K562 (cell line): ENCODE data around the gene ERF. TPM values are rescaled to one million over a fixed set of nuclear protein-coding genes. Genes with fewer than 3 reads are reported as not detected.

Experiments used
- CREB3 ChIP-seq: fragments of 450-650 bp; conservative IDR thresholded peaks from 2 replicates; pipeline ENCODE4 v1.6.1; 2016; ENCODE audit warnings: missing genetic modification characterization, low read depth, mild to moderate bottlenecking, missing compliant biosample characterization, moderate library complexity
- DNMT1 ChIP-seq: fragments of 450-650 bp; IDR thresholded peaks from 2 replicates; pipeline ENCODE4 v1.6.1; 2016; ENCODE audit warnings: antibody characterized with exemption, mild to moderate bottlenecking
- HMG20A ChIP-seq: fragments of 450-650 bp; formaldehyde crosslinking; conservative IDR thresholded peaks from 2 replicates; pipeline ENCODE4 v1.4.0; 2020; ENCODE audit warnings: mild to moderate bottlenecking, mixed read lengths
- HOXB6 ChIP-seq: fragments of 250-450 bp; sonication (Bioruptor Pico); IDR thresholded peaks from 2 replicates; pipeline ENCODE4 v1.5.1; 2022; ENCODE audit warnings: mild to moderate bottlenecking, borderline replicate concordance
- MAFF ChIP-seq: IDR thresholded peaks from 2 replicates; pipeline ENCODE4 v1.6.1; 2012; ENCODE audit warnings: low read length, improper control_type of control experiment
- MAFG ChIP-seq: fragments of 450-650 bp; conservative IDR thresholded peaks from 2 replicates; pipeline ENCODE4 v1.6.1; 2016; ENCODE audit warnings: missing genetic modification characterization, missing compliant biosample characterization
- PKNOX1 ChIP-seq: fragments of 450-650 bp; IDR thresholded peaks from 2 replicates; pipeline ENCODE4 v1.6.1; 2016
- RHOXF2B ChIP-seq: fragments of 250-450 bp; sonication (Bioruptor Pico); conservative IDR thresholded peaks from 2 replicates; pipeline ENCODE4 v1.5.1; 2021
- SAFB2 ChIP-seq: fragments of 200-400 bp; formaldehyde crosslinking; IDR thresholded peaks from 2 replicates; pipeline ENCODE4 v1.6.1; 2018; ENCODE audit warnings: borderline replicate concordance, low read length, low read depth, moderate library complexity; ENCODE audit not compliant: severe bottlenecking
- SMARCA5 ChIP-seq: fragments of 450-650 bp; IDR thresholded peaks from 2 replicates; pipeline ENCODE4 v1.6.1; 2016
- SREBF1 ChIP-seq: fragments of 150-350 bp; IDR thresholded peaks from 2 replicates; pipeline ENCODE4 v1.6.1; 2014; ENCODE audit warnings: antibody characterized with exemption, low read depth, low read length, borderline replicate concordance
- ZNF121 ChIP-seq: sonication (generic); formaldehyde crosslinking; conservative IDR thresholded peaks from 2 replicates; pipeline ENCODE4 v1.8.0; 2022; ENCODE audit warnings: missing genetic modification reagents
- ZNF253 ChIP-seq: fragments of 250-450 bp; sonication (Bioruptor Pico); conservative IDR thresholded peaks from 2 replicates; pipeline ENCODE4 v1.6.1; 2021; ENCODE audit warnings: mild to moderate bottlenecking
- ZNF449 ChIP-seq: fragments of 250-450 bp; sonication (Bioruptor Pico); IDR thresholded peaks from 2 replicates; pipeline ENCODE4 v1.8.0; 2022; ENCODE audit warnings: moderate library complexity, mild to moderate bottlenecking, inconsistent platforms
- ZNF518B ChIP-seq: fragments of 250-450 bp; sonication (Bioruptor Pico); IDR thresholded peaks from 2 replicates; pipeline ENCODE4 v1.5.0; 2021; ENCODE audit warnings: mild to moderate bottlenecking, moderate library complexity
- ZNF57 ChIP-seq: fragments of 450-650 bp; formaldehyde crosslinking; IDR thresholded peaks from 2 replicates; pipeline ENCODE4 v1.4.0; 2020; ENCODE audit warnings: mild to moderate bottlenecking, moderate library complexity
- polyA plus RNA-seq, 8 experiments: library from polyadenylated mRNA; depleted of rRNA in 4 of 8; stranded (reverse) in 5 of 8; unstranded in 3 of 8; fragments of >200 nt; fragmentation: Nextera tagmentation in 2 of 8; fragmentation: Illumina TruSeq in 1 of 8; extraction: Ambion mirVana in 2 of 8; extraction: Trizol in 1 of 8; gene quantifications; 2 replicates each; pipeline versions ENCODE4 v1.2.1 to v1.2.3, GENCODE V29; 2011 to 2014; ENCODE audit warnings: inconsistent platforms in 1 of 8, missing spikeins in 1 of 8
- total RNA-seq, 7 experiments: library from RNA; depleted of rRNA in 6 of 7; stranded (reverse); fragments of >200 nt in 6 of 7; fragmentation: Illumina TruSeq in 2 of 7; extraction: Trizol in 2 of 7; gene quantifications; 2 replicates each; pipeline versions ENCODE4 v1.2.1 to v1.2.3, GENCODE V29; 2011 to 2021; ENCODE audit warnings: low replicate concordance in 1 of 7
- TF ChIP-seq, protein P1 (sequence below): sonication (generic); formaldehyde crosslinking; IDR thresholded peaks from 2 replicates; pipeline ENCODE4 v1.8.0; 2022; ENCODE audit warnings: missing genetic modification reagents, mild to moderate bottlenecking, borderline replicate concordance
- TF ChIP-seq, protein P2 (sequence below): fragments of 250-450 bp; sonication (Bioruptor Pico); IDR thresholded peaks from 2 replicates; pipeline ENCODE4 v1.6.1; 2021; ENCODE audit warnings: mild to moderate bottlenecking

ERF gene
- total and polyA plus RNA-seq, 9 of the 15 experiments (the other 6 are each of a cell fraction or from before 2014, with no cell fraction given), result 0.03 to 75.4 (median 27.0) TPM

DNA sequence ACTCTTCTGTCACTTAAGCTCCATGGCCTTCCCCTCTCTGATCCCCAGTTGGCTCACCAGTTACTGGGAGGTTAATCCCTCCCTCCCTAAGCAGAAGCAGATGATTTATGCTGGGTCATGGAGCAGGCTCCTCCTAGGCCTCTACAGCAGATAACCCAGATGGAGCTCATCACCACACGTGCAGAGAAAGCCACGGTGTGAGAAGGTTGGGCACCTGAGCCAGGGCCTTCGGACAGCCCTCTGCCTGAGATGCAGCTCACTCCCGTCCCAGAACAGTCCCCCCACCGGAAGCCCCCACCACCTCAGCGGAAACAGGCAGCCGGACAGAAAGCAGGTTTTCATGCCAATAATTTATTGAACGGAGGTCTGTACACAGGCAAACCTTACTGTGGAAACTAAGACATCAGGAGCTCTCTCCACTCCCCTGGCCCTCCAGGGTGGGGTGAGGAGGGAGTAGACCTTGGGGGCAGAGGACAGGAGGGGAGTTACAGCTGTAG, 25.0 kb downstream of the ERF start (continued):
- TF ChIP-seq ZNF518B (CRISPR knock-in tag), result no peak
- TF ChIP-seq ZNF449 (CRISPR knock-in tag), result no peak
- TF ChIP-seq, protein P1, sequence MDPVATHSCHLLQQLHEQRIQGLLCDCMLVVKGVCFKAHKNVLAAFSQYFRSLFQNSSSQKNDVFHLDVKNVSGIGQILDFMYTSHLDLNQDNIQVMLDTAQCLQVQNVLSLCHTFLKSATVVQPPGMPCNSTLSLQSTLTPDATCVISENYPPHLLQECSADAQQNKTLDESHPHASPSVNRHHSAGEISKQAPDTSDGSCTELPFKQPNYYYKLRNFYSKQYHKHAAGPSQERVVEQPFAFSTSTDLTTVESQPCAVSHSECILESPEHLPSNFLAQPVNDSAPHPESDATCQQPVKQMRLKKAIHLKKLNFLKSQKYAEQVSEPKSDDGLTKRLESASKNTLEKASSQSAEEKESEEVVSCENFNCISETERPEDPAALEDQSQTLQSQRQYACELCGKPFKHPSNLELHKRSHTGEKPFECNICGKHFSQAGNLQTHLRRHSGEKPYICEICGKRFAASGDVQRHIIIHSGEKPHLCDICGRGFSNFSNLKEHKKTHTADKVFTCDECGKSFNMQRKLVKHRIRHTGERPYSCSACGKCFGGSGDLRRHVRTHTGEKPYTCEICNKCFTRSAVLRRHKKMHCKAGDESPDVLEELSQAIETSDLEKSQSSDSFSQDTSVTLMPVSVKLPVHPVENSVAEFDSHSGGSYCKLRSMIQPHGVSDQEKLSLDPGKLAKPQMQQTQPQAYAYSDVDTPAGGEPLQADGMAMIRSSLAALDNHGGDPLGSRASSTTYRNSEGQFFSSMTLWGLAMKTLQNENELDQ (CRISPR knock-in tag), result no peak
- no peak for TF ChIP-seq CREB3
- no peak for TF ChIP-seq DNMT1
- no peak for TF ChIP-seq RHOXF2B (CRISPR knock-in tag)
- TF ChIP-seq, protein P2, sequence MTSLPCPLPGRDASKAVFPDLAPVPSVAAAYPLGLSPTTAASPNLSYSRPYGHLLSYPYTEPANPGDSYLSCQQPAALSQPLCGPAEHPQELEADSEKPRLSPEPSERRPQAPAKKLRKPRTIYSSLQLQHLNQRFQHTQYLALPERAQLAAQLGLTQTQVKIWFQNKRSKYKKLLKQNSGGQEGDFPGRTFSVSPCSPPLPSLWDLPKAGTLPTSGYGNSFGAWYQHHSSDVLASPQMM (CRISPR knock-in tag), result no peak
- TF ChIP-seq SMARCA5, result no peak
- TF ChIP-seq HMG20A, result no peak
- TF ChIP-seq HOXB6 (CRISPR knock-in tag), result no peak
- no peak for TF ChIP-seq ZNF57 (CRISPR knock-in tag)
- TF ChIP-seq PKNOX1, result peak; percentile 97
- no peak for TF ChIP-seq SREBF1
- no peak for TF ChIP-seq ZNF253 (CRISPR knock-in tag)
- TF ChIP-seq SAFB2, result no peak
- peak; percentile 73 for TF ChIP-seq MAFF
- TF ChIP-seq ZNF121, result no peak
- peak; percentile 74 for TF ChIP-seq MAFG (tag)
